Mesodermal cell (in vitro differentiated cells): ENCODE data around the gene SLC38A3.
"Not testable (repeated sequence)": the region's sequence is repeated elsewhere in the genome, so short reads cannot be mapped to it uniquely, and the experiment has no call there.

ENCODE experiments used
- H3K27ac ChIP-seq: 2 replicates; pipeline ENCODE4 v1.7.0; 2013; ENCODE audit warnings: mild to moderate bottlenecking, low read depth, low read length, moderate library complexity; ENCODE audit not compliant: severe bottlenecking
- H3K36me3 ChIP-seq: 2 replicates; pipeline ENCODE4 v1.7.1; 2013; ENCODE audit warnings: mild to moderate bottlenecking, low read length, moderate library complexity; ENCODE audit not compliant: control insufficient read depth, insufficient read depth
- H3K4me1 ChIP-seq: one replicate; pipeline ENCODE4 v1.7.1; 2013; ENCODE audit warnings: mild to moderate bottlenecking, low read length; ENCODE audit not compliant: insufficient read depth, control insufficient read depth, poor library complexity, severe bottlenecking
- H3K4me3 ChIP-seq: 2 replicates; pipeline ENCODE4 v1.7.0; 2013; ENCODE audit warnings: low read length, control low read depth, mild to moderate bottlenecking; ENCODE audit not compliant: insufficient read depth, poor library complexity, severe bottlenecking; ENCODE audit errors: extremely low read depth
- H3K9me3 ChIP-seq: 2 replicates; pipeline ENCODE4 v1.7.1; 2013; ENCODE audit warnings: mild to moderate bottlenecking, low read length, moderate library complexity; ENCODE audit not compliant: control insufficient read depth
- WGBS, 2 experiments: methylation state at CpG; one replicate each; pipeline ENCODE4 v1.1.5; 2013; ENCODE audit warnings: missing lambda C conversion rate in 2 of 2; ENCODE audit not compliant: insufficient coverage in 2 of 2; 5-methylcytosine and 5-hydroxymethylcytosine counted together

The SLC38A3 gene

GRCh38 chr3:50262200-50262599 is 57.1 kb downstream of the SLC38A3 start:
- not testable (repeated sequence) for H3K4me3 ChIP-seq, H3K9me3 ChIP-seq, H3K27ac ChIP-seq
- Histone ChIP-seq H3K4me1 (peaks cover 76% of the 10 kb centered on the region), H3K36me3 (peaks cover 22% of the 10 kb centered on the region)
- 97 to 100% methylated on average over 3 of the region's 4 CpGs for WGBS, 2 experiments

- H3K4me3 ChIP-seq = no peak overlapping the region
- no peaks in the 10 kb centered on the region for H3K9me3 ChIP-seq
- H3K36me3 ChIP-seq = peaks cover 16% of the 10 kb centered on the region
- peak overlapping the region; percentile 23 for H3K27ac ChIP-seq
- 93 to 94% methylated on average over 7 of the region's 7 CpGs for WGBS, 2 experiments
- H3K4me1 ChIP-seq = peaks cover 76% of the 10 kb centered on the region
Measured at GRCh38 chr3:50262778-50263177, 57.7 kb downstream of the SLC38A3 start.

- no peak overlapping the region for H3K4me3 ChIP-seq
- 66 to 79% methylated on average over 4 to 6 of the region's 6 CpGs for WGBS, 2 experiments
- peaks cover 6% of the 10 kb centered on the region for H3K36me3 ChIP-seq
- no peaks in the 10 kb centered on the region for H3K9me3 ChIP-seq
- peaks cover 73% of the 10 kb centered on the region for H3K4me1 ChIP-seq
- H3K27ac ChIP-seq = peak overlapping the region; percentile 96
Measured at GRCh38 chr3:50263478-50264382, 58.7 kb downstream of the SLC38A3 start.

- no peaks in the 10 kb centered on the region for H3K9me3 ChIP-seq
- no peaks in the 10 kb centered on the region for H3K36me3 ChIP-seq
- peaks cover 74% of the 10 kb centered on the region for H3K4me1 ChIP-seq
- 4% methylated on average over 3 of the region's 7 CpGs; no CpG with 5 or more reads in 1 of the 2 experiments for WGBS, 2 experiments
- no peak overlapping the region for H3K4me3 ChIP-seq
- H3K27ac ChIP-seq = peak overlapping the region; percentile 96
Measured at GRCh38 chr3:50264383-50264963, 59.4 kb downstream of the SLC38A3 start.

- Histone ChIP-seq H3K36me3 (no peaks in the 10 kb centered on the region), H3K4me1 (peaks cover 77% of the 10 kb centered on the region), H3K9me3 (no peaks in the 10 kb centered on the region), H3K27ac (peak overlapping the region; percentile 85), H3K4me3 (no peak overlapping the region)
- 72 to 84% methylated on average over 5 to 6 of the region's 7 CpGs for WGBS, 2 experiments
Measured at GRCh38 chr3:50264964-50265485, 60.0 kb downstream of the SLC38A3 start.

GRCh38 chr3:50265571-50265970 is 60.5 kb downstream of the SLC38A3 start:
- Histone ChIP-seq H3K9me3 (no peaks in the 10 kb centered on the region), H3K4me1 (peaks cover 77% of the 10 kb centered on the region), H3K36me3 (no peaks in the 10 kb centered on the region), H3K4me3 (no peak overlapping the region), H3K27ac (peak overlapping the region; percentile 85)
- 82 to 90% methylated on average over 1 of the region's 1 CpG for WGBS, 2 experiments

GRCh38 chr3:50266017-50266416 is 60.9 kb downstream of the SLC38A3 start:
- peaks cover 77% of the 10 kb centered on the region for H3K4me1 ChIP-seq

GRCh38 chr3:50266836-50267235 is 61.8 kb downstream of the SLC38A3 start:
- H3K36me3 ChIP-seq = no peaks in the 10 kb centered on the region
- no peak overlapping the region for H3K27ac ChIP-seq
- peak overlapping the region; percentile 7 for H3K4me3 ChIP-seq
- WGBS, 2 experiments = 79 to 100% methylated on average over 2 to 3 of the region's 7 CpGs
- H3K4me1 ChIP-seq = peaks cover 78% of the 10 kb centered on the region
- H3K9me3 ChIP-seq = no peaks in the 10 kb centered on the region

More at GRCh38 chr3:50266017-50266416, 60.9 kb downstream of the SLC38A3 start:
- Histone ChIP-seq H3K4me3 (no peak overlapping the region), H3K36me3 (no peaks in the 10 kb centered on the region), H3K9me3 (no peaks in the 10 kb centered on the region), H3K27ac (peak overlapping the region; percentile 85)
- WGBS, 2 experiments = 94 to 96% methylated on average over 6 of the region's 6 CpGs

- Histone ChIP-seq H3K36me3 (no peaks in the 10 kb centered on the region), H3K4me1 (peaks cover 83% of the 10 kb centered on the region), H3K9me3 (no peaks in the 10 kb centered on the region), H3K27ac (no peak overlapping the region), H3K4me3 (peak overlapping the region; percentile 7)
- WGBS, 2 experiments = 27 to 33% methylated on average over 17 to 21 of the region's 22 CpGs
Measured at GRCh38 chr3:50267280-50267913, 62.3 kb downstream of the SLC38A3 start.

- H3K4me3 ChIP-seq = no peak overlapping the region
- no peak overlapping the region for H3K27ac ChIP-seq
- WGBS, 2 experiments = 93% methylated on average over 3 of the region's 3 CpGs
- peaks cover 76% of the 10 kb centered on the region for H3K4me1 ChIP-seq
- H3K36me3 ChIP-seq = no peaks in the 10 kb centered on the region
- H3K9me3 ChIP-seq = no peaks in the 10 kb centered on the region
Measured at GRCh38 chr3:50268276-50268675, 63.2 kb downstream of the SLC38A3 start.
